IMR-90 (cell line): ENCODE data around the gene CAVIN4. TPM values are rescaled to one million over a fixed set of nuclear protein-coding genes. Genes with fewer than 3 reads are reported as not detected.

ENCODE experiments used
- ATAC-seq: fragments of 200-7000 bp; cut with Tn5 transposase; 2 replicates; pipeline ENCODE4 v1.9.1; 2020; ENCODE audit warnings: low read depth, mild to moderate bottlenecking, moderate library complexity
- BruUV-seq: library from RNA; stranded (reverse); fragments of 400-500 nt; replicated peaks from 2 replicates; lab custom pipeline; 2021; lab: Mats Ljungman, UMichigan
- CTCF ChIA-PET: fragments of 300-600 bp; formaldehyde crosslinking; extraction: SDS; loops from one replicate; lab custom pipeline; 2021; ENCODE audit warnings: antibody characterized with exemption; lab: Yijun Ruan, JAX
- POLR2A ChIA-PET: fragments of 300-600 bp; sonication (Branson Sonifier 250); formaldehyde crosslinking; loops from one replicate; lab custom pipeline; 2022; ENCODE audit warnings: antibody characterized with exemption; ENCODE audit not compliant: unreplicated experiment; lab: Charles Lee
- DNase-seq: peaks from one replicate; pipeline ENCODE4 v3.0.0; 2013
- H2AFZ ChIP-seq: replicated peaks from 2 replicates; pipeline ENCODE3; 2013; ENCODE audit warnings: low read length, mild to moderate bottlenecking; ENCODE audit not compliant: poor library complexity
- H2AK5ac ChIP-seq: 2 replicates; pipeline ENCODE4 v1.6.1; 2013; ENCODE audit warnings: low read depth, low read length, inconsistent platforms
- H2AK9ac ChIP-seq: replicated peaks from 2 replicates; pipeline ENCODE3; 2013; ENCODE audit warnings: mild to moderate bottlenecking, low read depth, low read length, moderate library complexity; ENCODE audit not compliant: poor library complexity
- H2BK120ac ChIP-seq: 2 replicates; pipeline ENCODE4 v1.6.1; 2013; ENCODE audit warnings: low read depth, low read length, inconsistent platforms
- H2BK15ac ChIP-seq: 3 replicates; pipeline ENCODE4 v1.6.1; 2013; ENCODE audit warnings: low read depth, low read length, inconsistent platforms
- H2BK20ac ChIP-seq: 2 replicates; pipeline ENCODE4 v1.6.1; 2013; ENCODE audit warnings: low read depth, mild to moderate bottlenecking, inconsistent platforms, low read length, moderate library complexity
- H2BK5ac ChIP-seq: 2 replicates; pipeline ENCODE4 v1.6.1; 2013; ENCODE audit warnings: mild to moderate bottlenecking, low read depth, low read length, inconsistent platforms; ENCODE audit not compliant: poor library complexity, severe bottlenecking
- H3K14ac ChIP-seq: replicated peaks from 2 replicates; pipeline ENCODE4 v1.6.1; 2013; ENCODE audit warnings: low read depth, low read length, inconsistent platforms
- H3K18ac ChIP-seq: 2 replicates; pipeline ENCODE4 v1.6.1; 2013; ENCODE audit warnings: low read depth, low read length, control low read depth
- H3K23ac ChIP-seq: 2 replicates; pipeline ENCODE4 v1.6.1; 2013; ENCODE audit warnings: low read depth, low read length, inconsistent platforms
- H3K27ac ChIP-seq: 2 replicates; pipeline ENCODE4 v1.5.1; 2013; ENCODE audit warnings: mild to moderate bottlenecking, control low read depth, low read length; ENCODE audit not compliant: insufficient read depth
- H3K27me3 ChIP-seq: 2 replicates; pipeline ENCODE4 v1.6.1; 2013; ENCODE audit warnings: low read length; ENCODE audit not compliant: control insufficient read depth, insufficient read depth
- H3K36me3 ChIP-seq: 2 replicates; pipeline ENCODE4 v1.6.1; 2013; ENCODE audit warnings: low read length, mixed read lengths; ENCODE audit not compliant: control insufficient read depth, insufficient read depth
- H3K4ac ChIP-seq: 2 replicates; pipeline ENCODE4 v1.6.1; 2013; ENCODE audit warnings: low read depth, low read length, inconsistent platforms
- H3K4me1 ChIP-seq: 2 replicates; pipeline ENCODE4 v1.6.1; 2013; ENCODE audit warnings: low read length, mixed read lengths; ENCODE audit not compliant: control insufficient read depth, insufficient read depth
- H3K4me2 ChIP-seq: 2 replicates; pipeline ENCODE4 v1.6.1; 2013; ENCODE audit warnings: low read depth, mild to moderate bottlenecking, control low read depth, low read length, moderate library complexity
- H3K4me3 ChIP-seq: 2 replicates; pipeline ENCODE4 v1.5.1; 2013; ENCODE audit warnings: low read depth, mild to moderate bottlenecking, control low read depth, low read length, moderate library complexity; ENCODE audit not compliant: insufficient read depth
- H3K56ac ChIP-seq: 2 replicates; pipeline ENCODE4 v1.6.1; 2013; ENCODE audit warnings: low read length, inconsistent platforms; ENCODE audit not compliant: insufficient read depth; ENCODE audit errors: extremely low read depth
- H3K79me1 ChIP-seq, 2 experiments: 2 replicates each; pipeline ENCODE4 v1.6.1; 2013; ENCODE audit warnings: low read length in 2 of 2, inconsistent platforms in 1 of 2, low read depth in 1 of 2
- H3K9ac ChIP-seq: 2 replicates; pipeline ENCODE4 v1.6.1; 2013; ENCODE audit warnings: low read depth, low read length, control low read depth
- H3K9me1 ChIP-seq: 2 replicates; pipeline ENCODE4 v1.6.1; 2013; ENCODE audit warnings: low read length, inconsistent platforms; ENCODE audit not compliant: insufficient read depth
- H3K9me3 ChIP-seq: 2 replicates; pipeline ENCODE4 v1.6.1; 2013; ENCODE audit warnings: low read length; ENCODE audit not compliant: control insufficient read depth, insufficient read depth
- H4K20me1 ChIP-seq: 2 replicates; pipeline ENCODE4 v1.6.1; 2013; ENCODE audit warnings: low read length, inconsistent platforms; ENCODE audit not compliant: insufficient read depth
- H4K5ac ChIP-seq: 2 replicates; pipeline ENCODE4 v1.6.1; 2013; ENCODE audit warnings: mild to moderate bottlenecking, low read depth, low read length, control low read depth
- H4K8ac ChIP-seq, 2 experiments: 2 replicates each; pipeline ENCODE4 v1.6.1; 2013; ENCODE audit warnings: low read depth in 2 of 2, low read length in 2 of 2, control low read depth in 1 of 2, inconsistent platforms in 1 of 2
- H4K91ac ChIP-seq: 2 replicates; pipeline ENCODE4 v1.6.1; 2013; ENCODE audit warnings: low read depth, low read length, inconsistent platforms; ENCODE audit not compliant: insufficient read depth
- CEBPB ChIP-seq: IDR thresholded peaks from 2 replicates; pipeline ENCODE4 v1.6.1; 2012; ENCODE audit warnings: low read depth, low read length, improper control_type of control experiment
- CHD1 ChIP-seq: IDR thresholded peaks from 2 replicates; pipeline ENCODE4 v1.6.1; 2012; ENCODE audit warnings: low read depth, low read length, improper control_type of control experiment
- FOS ChIP-seq: fragments of 150-350 bp; IDR thresholded peaks from 2 replicates; pipeline ENCODE4 v1.6.1; 2016; ENCODE audit warnings: low read depth, low read length
- POLR2A ChIP-seq: IDR thresholded peaks from 2 replicates; pipeline ENCODE4 v1.6.1; 2012; ENCODE audit warnings: mild to moderate bottlenecking, low read depth, low read length
- WGBS, 2 experiments: methylation state at CpG; one replicate each; pipeline versions ENCODE4 v1.1.5 to v1.1.7; 2013; ENCODE audit warnings: missing lambda C conversion rate in 2 of 2; ENCODE audit not compliant: insufficient read length in 1 of 2; ENCODE audit errors: extremely low coverage in 2 of 2; 5-methylcytosine and 5-hydroxymethylcytosine counted together
- dilution Hi-C: fragments of 300-500 bp; cut with HindIII; formaldehyde crosslinking; loops from one replicate; pipeline ENCODE4 v1.14.3; 2018; ENCODE audit warnings: low sequenced_read_pairs; ENCODE audit not compliant: unreplicated experiment
- in situ Hi-C: fragments of 300-500 bp; cut with MboI; formaldehyde crosslinking; loops from 3 replicates; pipeline ENCODE4 v1.14.3; 2019; ENCODE audit warnings: low sequenced_read_pairs, inconsistent platforms, mixed read lengths
- intact Hi-C: fragments of 100-400 bp; cut with micrococcal nuclease; formaldehyde crosslinking; loops from 2 replicates; pipeline ENCODE4 v1.10.0; 2022
- polyA plus RNA-seq, 3 experiments: library from polyadenylated mRNA; depleted of rRNA; stranded (reverse); fragments of >200 nt; gene quantifications; 2 replicates each; pipeline ENCODE4 v1.2.3, GENCODE V29; 2012; ENCODE audit warnings: low replicate concordance in 1 of 3
- total RNA-seq: library from RNA; depleted of rRNA; stranded (reverse); fragments of >200 nt; gene quantifications from 2 replicates; pipeline ENCODE4 v1.2.3, GENCODE V29; 2012
- TF ChIP-seq, protein P1 (sequence below): fragments of 150-350 bp; IDR thresholded peaks from 2 replicates; pipeline ENCODE4 v1.6.1; 2017; ENCODE audit warnings: mild to moderate bottlenecking, antibody characterized with exemption, low read length, low read depth

CAVIN4 gene
- total and polyA plus RNA-seq, 2 of the 4 experiments (the other 2 are of a cell fraction): 2.2 to 2.6 TPM

GRCh38 chr9:100591639-100592412 is 13.9 kb downstream of the CAVIN4 start:
- Histone ChIP-seq H2BK20ac (no peak overlapping the region), H3K14ac (no peak overlapping the region), H3K27ac (no peak overlapping the region), H3K18ac (no peak overlapping the region), H3K9ac (no peak overlapping the region), H3K9me1 (peaks cover 13% of the 10 kb centered on the region), H3K9me3 (no peaks in the 10 kb centered on the region), H4K91ac (no peak overlapping the region), H3K36me3 (no peaks in the 10 kb centered on the region), H2AK5ac (peak overlapping the region; percentile 47), H2AFZ (no peak overlapping the region), H4K8ac (no peak overlapping the region), H3K4ac (no peak overlapping the region), H3K23ac (no peak overlapping the region), H3K4me1 (peaks cover 14% of the 10 kb centered on the region), H2BK120ac (no peak overlapping the region), H4K20me1 (no peaks in the 10 kb centered on the region), H3K4me3 (no peak overlapping the region), H2BK15ac (0 out of 3 replicates have a peak overlapping the region, but pooled peaks have one; percentile 0), H2AK9ac (no peak overlapping the region), H4K5ac (no peak overlapping the region), H3K56ac (no peak overlapping the region), H3K4me2 (no peak overlapping the region), H2BK5ac (no peak overlapping the region), H3K27me3 (no peaks in the 10 kb centered on the region), H3K79me1 (peaks cover 0 to 9% of the 10 kb centered on the region in 2 experiments; a peak in 2 of 4 replicates)
- no TSS peak for BruUV-seq
- no peak for TF ChIP-seq POLR2A
- TF ChIP-seq CHD1: no peak
- no peak for TF ChIP-seq FOS
- no peak for TF ChIP-seq CEBPB
- TF ChIP-seq, protein P1, sequence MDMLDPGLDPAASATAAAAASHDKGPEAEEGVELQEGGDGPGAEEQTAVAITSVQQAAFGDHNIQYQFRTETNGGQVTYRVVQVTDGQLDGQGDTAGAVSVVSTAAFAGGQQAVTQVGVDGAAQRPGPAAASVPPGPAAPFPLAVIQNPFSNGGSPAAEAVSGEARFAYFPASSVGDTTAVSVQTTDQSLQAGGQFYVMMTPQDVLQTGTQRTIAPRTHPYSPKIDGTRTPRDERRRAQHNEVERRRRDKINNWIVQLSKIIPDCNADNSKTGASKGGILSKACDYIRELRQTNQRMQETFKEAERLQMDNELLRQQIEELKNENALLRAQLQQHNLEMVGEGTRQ: no peak
- POLR2A ChIA-PET: no interaction called here
- intact Hi-C loops (loop anchor here (5.0 to 10.0 kb wide), 5 partner anchors 85 to 1327 kb away; partner anchors contain the start of genes ERP44, INVS and MSANTD3), in situ Hi-C loops (loop anchor here (25.0 kb wide), 2 partner anchors 555 to 1405 kb away; no protein-coding TSS in a partner anchor), dilution Hi-C loops (no loop called here)
- CTCF ChIA-PET: no interaction called here
- DNase-seq (no peak), ATAC-seq (no peak)
- 100% methylated on average over 2 of the region's 5 CpGs; no CpG with 5 or more reads in 1 of the 2 experiments for WGBS, 2 experiments
